H1 (cell line): ENCODE results near the gene TP63. TPM values are rescaled to one million over a fixed set of nuclear protein-coding genes. Genes with fewer than 3 reads are reported as not detected.

Experiments
- CTCF ChIA-PET: fragments of 300-600 bp; sonication (Branson Sonifier 250); formaldehyde crosslinking; loops from one replicate; lab custom pipeline; 2021; ENCODE audit not compliant: partially characterized antibody; lab: Charles Lee
- POLR2A ChIA-PET: fragments of 300-600 bp; sonication (Branson Sonifier 250); formaldehyde crosslinking; loops from one replicate; lab custom pipeline; 2021; ENCODE audit warnings: inconsistent platforms; ENCODE audit not compliant: partially characterized antibody; lab: Charles Lee
- DNase-seq, 2 experiments: peaks; one replicate each; pipeline versions ENCODE4 v3.0.0 to v3.0.0-alpha.2; 2010 to 2022; ENCODE audit warnings: low spot score in 2 of 2, low read depth in 1 of 2, mixed read lengths in 1 of 2
- FAIRE-seq: peaks from 2 replicates; lab custom pipeline; 2011; peaks lifted over from hg19 to GRCh38; lab: Jason Lieb, UNC
- H2AFZ ChIP-seq: 2 replicates; pipeline ENCODE4 v1.8.1; 2012; ENCODE audit warnings: low read length, inconsistent platforms
- H2AK5ac ChIP-seq: 2 replicates; pipeline ENCODE4 v1.6.1; 2013; ENCODE audit warnings: low read depth, low read length
- H2BK120ac ChIP-seq: replicated peaks from 2 replicates; pipeline ENCODE3; 2013; ENCODE audit warnings: low read depth, low read length, inconsistent platforms
- H2BK12ac ChIP-seq: 2 replicates; pipeline ENCODE4 v1.6.1; 2013; ENCODE audit warnings: low read depth, low read length
- H2BK15ac ChIP-seq: 2 replicates; pipeline ENCODE4 v1.6.1; 2013; ENCODE audit warnings: low read length
- H2BK20ac ChIP-seq: 2 replicates; pipeline ENCODE4 v1.6.1; 2013; ENCODE audit warnings: low read length
- H2BK5ac ChIP-seq: 2 replicates; pipeline ENCODE4 v1.6.1; 2013; ENCODE audit warnings: low read depth, low read length
- H3K14ac ChIP-seq: 2 replicates; pipeline ENCODE4 v1.6.1; 2013; ENCODE audit warnings: inconsistent platforms; ENCODE audit not compliant: insufficient read length
- H3K18ac ChIP-seq: 2 replicates; pipeline ENCODE4 v1.6.1; 2013; ENCODE audit warnings: low read length; ENCODE audit errors: extremely low read depth
- H3K23ac ChIP-seq: 2 replicates; pipeline ENCODE4 v1.6.1; 2013; ENCODE audit warnings: inconsistent platforms; ENCODE audit not compliant: insufficient read length
- H3K23me2 ChIP-seq: 2 replicates; pipeline ENCODE4 v1.6.1; 2013; ENCODE audit warnings: low read depth, low read length
- H3K27ac ChIP-seq: 2 replicates; pipeline ENCODE4 v1.6.1; 2011; ENCODE audit warnings: low read depth, low read length, inconsistent platforms
- H3K27me3 ChIP-seq, 4 experiments: replicated peaks in 1 of 4; 1 replicate in 1 of 4; 2 replicates in 3 of 4; pipeline versions ENCODE4 v1.6.1 to v1.8.1; 2011 to 2013; ENCODE audit warnings: low read length in 3 of 4, mild to moderate bottlenecking in 3 of 4, inconsistent platforms in 2 of 4, mixed read lengths in 2 of 4, moderate library complexity in 1 of 4; ENCODE audit not compliant: control insufficient read depth in 3 of 4, insufficient read depth in 3 of 4; ENCODE audit errors: extremely low read depth in 1 of 4
- H3K36me3 ChIP-seq, 4 experiments: 2 replicates each; pipeline versions ENCODE4 v1.6.1 to v1.8.1; 2011 to 2013; ENCODE audit warnings: mild to moderate bottlenecking in 4 of 4, low read length in 3 of 4, moderate library complexity in 2 of 4, control low read depth in 1 of 4, inconsistent platforms in 1 of 4; ENCODE audit not compliant: insufficient read depth in 4 of 4, control insufficient read depth in 2 of 4
- H3K4ac ChIP-seq: replicated peaks from 2 replicates; pipeline ENCODE3; 2013; ENCODE audit warnings: low read length, low read depth, mixed read lengths, inconsistent platforms; ENCODE audit not compliant: insufficient read length
- H3K4me1 ChIP-seq, 4 experiments: replicated peaks in 1 of 4; 1 replicate in 1 of 4; 2 replicates in 3 of 4; pipeline versions ENCODE4 v1.6.1 to v1.8.1; 2011 to 2013; ENCODE audit warnings: low read length in 3 of 4, inconsistent platforms in 2 of 4, mixed read lengths in 1 of 4; ENCODE audit not compliant: insufficient read depth in 4 of 4, control insufficient read depth in 3 of 4
- H3K4me2 ChIP-seq, 2 experiments: 2 replicates each; pipeline versions ENCODE4 v1.6.1 to v1.8.1; 2011 to 2013; ENCODE audit warnings: low read depth in 2 of 2, low read length in 2 of 2, control low read depth in 1 of 2, inconsistent platforms in 1 of 2, mild to moderate bottlenecking in 1 of 2; ENCODE audit not compliant: insufficient read depth in 1 of 2
- H3K4me3 ChIP-seq, 4 experiments: fragments of 200-600, 300-600 bp in 1 of 4; sonication (generic), shearing (Covaris generic), sonication (Bioruptor Twin) in 1 of 4; 2 replicates each; pipeline versions ENCODE4 v1.5.1 to v1.8.1; 2011 to 2016; ENCODE audit warnings: low read length in 4 of 4, low read depth in 3 of 4, control low read depth in 2 of 4, inconsistent platforms in 2 of 4, mild to moderate bottlenecking in 2 of 4, mixed read lengths in 1 of 4, moderate library complexity in 1 of 4; ENCODE audit not compliant: insufficient read depth in 2 of 4; ENCODE audit errors: extremely low read depth in 1 of 4
- H3K56ac ChIP-seq: replicated peaks from 2 replicates; pipeline ENCODE3; 2013; ENCODE audit warnings: low read depth, mild to moderate bottlenecking, mixed read lengths, low read length, inconsistent platforms; ENCODE audit not compliant: insufficient read length
- H3K79me1 ChIP-seq: 2 replicates; pipeline ENCODE4 v1.6.1; 2013; ENCODE audit warnings: low read depth, low read length, control low read depth
- H3K79me2 ChIP-seq, 2 experiments: 2 replicates each; pipeline versions ENCODE4 v1.6.1 to v1.8.1; 2012 to 2013; ENCODE audit warnings: low read length in 2 of 2, mild to moderate bottlenecking in 2 of 2, inconsistent platforms in 1 of 2; ENCODE audit not compliant: insufficient read depth in 2 of 2, control insufficient read depth in 1 of 2
- H3K9ac ChIP-seq, 4 experiments: replicated peaks in 1 of 4; 1 replicate in 1 of 4; 2 replicates in 3 of 4; pipeline versions ENCODE4 v1.6.1 to v1.8.1; 2011 to 2013; ENCODE audit warnings: low read depth in 3 of 4, low read length in 3 of 4, control low read depth in 2 of 4, mild to moderate bottlenecking in 2 of 4, moderate library complexity in 2 of 4, inconsistent platforms in 1 of 4; ENCODE audit errors: extremely low read depth in 1 of 4
- H3K9me3 ChIP-seq, 2 experiments: 2 replicates each; pipeline versions ENCODE4 v1.6.1 to v1.8.1; 2012 to 2013; ENCODE audit warnings: mild to moderate bottlenecking in 2 of 2, moderate library complexity in 2 of 2, control low read depth in 1 of 2, inconsistent platforms in 1 of 2, low read depth in 1 of 2, low read length in 1 of 2, mixed read lengths in 1 of 2; ENCODE audit not compliant: insufficient read depth in 2 of 2
- H4K20me1 ChIP-seq, 2 experiments: replicated peaks in 1 of 2; 2 replicates each; pipeline versions ENCODE3 to v1.8.1; 2011 to 2013; ENCODE audit warnings: inconsistent platforms in 2 of 2, low read length in 2 of 2, mild to moderate bottlenecking in 1 of 2; ENCODE audit not compliant: insufficient read depth in 2 of 2, control insufficient read depth in 1 of 2
- H4K5ac ChIP-seq: 2 replicates; pipeline ENCODE4 v1.6.1; 2013; ENCODE audit warnings: low read length, low read depth, mixed read lengths, inconsistent platforms; ENCODE audit not compliant: insufficient read length
- H4K8ac ChIP-seq: 2 replicates; pipeline ENCODE4 v1.8.0; 2013; ENCODE audit warnings: mild to moderate bottlenecking, moderate library complexity, low read length, inconsistent platforms; ENCODE audit not compliant: insufficient read depth; ENCODE audit errors: extremely low read depth
- H4K91ac ChIP-seq: replicated peaks from 2 replicates; pipeline ENCODE3; 2013; ENCODE audit warnings: low read length, mixed read lengths, inconsistent platforms; ENCODE audit not compliant: insufficient read length
- ASH2L ChIP-seq: fragments of 200-600, 300-600 bp; sonication (generic); IDR thresholded peaks from one replicate; pipeline ENCODE4 v1.7.1; 2017; ENCODE audit warnings: low read length
- CREB1 ChIP-seq: IDR thresholded peaks from 2 replicates; pipeline ENCODE4 v1.6.1; 2012; ENCODE audit warnings: inconsistent platforms
- EZH2 ChIP-seq: fragments of 200-600 bp; sonication (generic); IDR thresholded peaks from 2 replicates; pipeline ENCODE4 v1.7.1; 2012; ENCODE audit warnings: low read depth, mild to moderate bottlenecking, moderate library complexity, low read length, inconsistent platforms; ENCODE audit not compliant: severe bottlenecking
- HDAC6 ChIP-seq: IDR thresholded peaks from one replicate; pipeline ENCODE4 v1.7.1; 2012; ENCODE audit warnings: low read depth, mild to moderate bottlenecking, inconsistent platforms, low read length, moderate library complexity
- KDM1A ChIP-seq: fragments of 200-600, 300-600 bp; sonication (generic); IDR thresholded peaks from 2 replicates; pipeline ENCODE4 v1.7.1; 2016; ENCODE audit warnings: mild to moderate bottlenecking, low read length, borderline replicate concordance
- KDM4A ChIP-seq: IDR thresholded peaks from one replicate; pipeline ENCODE4 v1.7.1; 2012; ENCODE audit warnings: low read depth, mild to moderate bottlenecking, moderate library complexity, low read length, inconsistent platforms; ENCODE audit not compliant: severe bottlenecking
- KDM5A ChIP-seq: fragments of 200-600 bp; IDR thresholded peaks from 2 replicates; pipeline ENCODE4 v1.7.1; 2012; ENCODE audit warnings: mild to moderate bottlenecking, low read length, inconsistent platforms, mixed read lengths
- MAFK ChIP-seq: IDR thresholded peaks from 2 replicates; pipeline ENCODE4 v1.6.1; 2012; ENCODE audit warnings: low read depth, mild to moderate bottlenecking, improper control_type of control experiment, low read length
- SAP30 ChIP-seq: fragments of 300-600 bp; sonication (generic); IDR thresholded peaks from 2 replicates; pipeline ENCODE4 v1.7.1; 2012; ENCODE audit warnings: low read length, moderate library complexity, mild to moderate bottlenecking, inconsistent platforms; ENCODE audit not compliant: insufficient read depth, insufficient replicate concordance
- SIN3A ChIP-seq, 2 experiments: IDR thresholded peaks in 1 of 2; conservative IDR thresholded peaks in 1 of 2; 2 replicates each; pipeline ENCODE4 v1.6.1; 2011 to 2012; ENCODE audit warnings: low read length in 2 of 2, improper control_type of control experiment in 1 of 2, low read depth in 1 of 2, mild to moderate bottlenecking in 1 of 2
- SIX5 ChIP-seq: IDR thresholded peaks from 2 replicates; pipeline ENCODE4 v1.6.1; 2011; ENCODE audit warnings: mild to moderate bottlenecking, low read depth, low read length
- SP2 ChIP-seq: IDR thresholded peaks from 2 replicates; pipeline ENCODE4 v1.6.1; 2012; ENCODE audit warnings: mild to moderate bottlenecking, low read length, inconsistent platforms
- SRF ChIP-seq: IDR thresholded peaks from 2 replicates; pipeline ENCODE4 v1.6.1; 2011; ENCODE audit warnings: mild to moderate bottlenecking, low read depth, low read length, moderate library complexity
- SUZ12 ChIP-seq: fragments of 200-600 bp; sonication (generic); IDR thresholded peaks from 2 replicates; pipeline ENCODE4 v1.6.1; 2012; ENCODE audit warnings: mild to moderate bottlenecking, inconsistent platforms, low read length, moderate library complexity, mixed read lengths
- WGBS, 2 experiments: shearing (Covaris generic) in 1 of 2; methylation state at CpG; one replicate each; pipeline versions ENCODE4 v1.1.6 to v1.1.7; 2013 to 2015; ENCODE audit warnings: low lambda C conversion rate in 2 of 2, mixed read lengths in 2 of 2, inconsistent platforms in 1 of 2, low coverage in 1 of 2, missing lambda C conversion rate in 1 of 2; ENCODE audit not compliant: insufficient replicate concordance in 2 of 2, insufficient coverage in 1 of 2, insufficient read length in 1 of 2; ENCODE audit errors: extremely low coverage in 1 of 2, missing lambda C conversion rate in 1 of 2; 5-methylcytosine and 5-hydroxymethylcytosine counted together
- polyA plus RNA-seq, 7 experiments: library from polyadenylated mRNA; depleted of rRNA in 3 of 7; stranded (reverse) in 5 of 7; unstranded in 2 of 7; fragments of >200 nt in 5 of 7; fragments of 200-250 nt in 2 of 7; gene quantifications; 1 replicate in 5 of 7; 2 replicates in 1 of 7; 4 replicates in 1 of 7; pipeline versions ENCODE4 v1.2.1 to v1.2.3, GENCODE V29; 2011 to 2013; ENCODE audit warnings: missing spikeins in 2 of 7, mixed read lengths in 2 of 7
- total RNA-seq: library from RNA; stranded (reverse); fragmentation: NEBNext Ultra II Directional; extraction: Animal tissue kit (Norgen Biotek cat#: 25700); gene quantifications from 2 replicates; pipeline ENCODE4 v1.2.1, GENCODE V29; 2021
- TF ChIP-seq, protein P1 (sequence below): IDR thresholded peaks from 2 replicates; pipeline ENCODE4 v1.6.1; 2011; ENCODE audit warnings: low read depth, mild to moderate bottlenecking, low read length; ENCODE audit not compliant: insufficient read depth

TP63 gene
- total and polyA plus RNA-seq, 2 of the 8 experiments (the other 6 are each of a cell fraction or from before 2014, with no cell fraction given) = not detected

DNA sequence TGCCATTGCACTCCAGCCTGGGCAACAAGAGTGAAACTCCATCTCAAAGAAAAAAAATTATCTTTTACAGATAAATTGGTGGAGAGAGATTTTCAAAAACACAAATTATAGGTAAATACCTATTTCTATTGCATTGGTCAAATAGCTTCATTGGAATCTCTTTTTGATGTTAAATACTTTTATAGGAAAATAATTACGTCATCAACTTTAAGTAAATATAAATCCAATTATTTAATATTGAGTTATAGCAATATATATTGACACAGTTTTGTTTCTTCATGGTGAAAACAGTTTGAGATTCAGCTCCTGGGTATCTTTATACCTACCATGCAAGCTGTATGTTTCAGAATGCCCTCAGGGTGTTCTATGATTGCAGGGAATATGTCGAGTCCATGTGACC, 172.1 kb downstream of the TP63 start:
- H3K4ac ChIP-seq = no peak overlapping the region
- no peak overlapping the region for H4K5ac ChIP-seq
- H3K27ac ChIP-seq = no peak overlapping the region
- no peak overlapping the region for H2BK120ac ChIP-seq
- no peak for DNase-seq
- H3K27me3 ChIP-seq = peaks cover 0 to 14% (median 5%) of the 10 kb centered on the region in 4 experiments; a peak in 5 of 7 replicates
- no peaks in the 10 kb centered on the region for H3K23me2 ChIP-seq
- no peak overlapping the region for H4K91ac ChIP-seq
- no peak overlapping the region for H2BK12ac ChIP-seq
- no peak overlapping the region for H3K56ac ChIP-seq
- no peak overlapping the region for H3K4me2 ChIP-seq
- H2BK20ac ChIP-seq = no peak overlapping the region
- H3K36me3 ChIP-seq = no peaks in the 10 kb centered on the region
- no peak overlapping the region for H3K14ac ChIP-seq
- no peak overlapping the region for H4K8ac ChIP-seq
- ChIA-PET CTCF (no interaction called here), POLR2A (no interaction called here)
- 91% methylated on average over 2 of the region's 2 CpGs; no CpG with 5 or more reads in 1 of the 2 experiments for WGBS, 2 experiments
- H3K23ac ChIP-seq = no peak overlapping the region
- no peak overlapping the region for H3K18ac ChIP-seq
- H4K20me1 ChIP-seq = no peaks in the 10 kb centered on the region
- H3K79me1 ChIP-seq = no peaks in the 10 kb centered on the region
- no peak overlapping the region for H2AFZ ChIP-seq
- no peak overlapping the region for H3K4me3 ChIP-seq
- H3K9me3 ChIP-seq = no peaks in the 10 kb centered on the region
- H3K79me2 ChIP-seq = no peaks in the 10 kb centered on the region
- H2BK15ac ChIP-seq = no peak overlapping the region
- no peak overlapping the region for H2AK5ac ChIP-seq
- no peak overlapping the region for H3K9ac ChIP-seq
- FAIRE-seq = no peak
- peaks cover 5 to 16% (median 10%) of the 10 kb centered on the region in 4 experiments; a peak in 6 of 7 replicates for H3K4me1 ChIP-seq
- no peak overlapping the region for H2BK5ac ChIP-seq
- TF ChIP-seq ASH2L = no peak
- TF ChIP-seq SIN3A (conservative IDR thresholded peaks at IDR 0.05 in 1 of 2, IDR thresholded peaks at IDR 0.05 in 1 of 2; ENCODE audit: low read depth in 1 of 2, low read length in 2 of 2) = no peak
- no peak for TF ChIP-seq SRF
- TF ChIP-seq SIX5 = no peak
- TF ChIP-seq CREB1 = no peak
- TF ChIP-seq SUZ12 = no peak
- TF ChIP-seq KDM5A = no peak
- no peak for TF ChIP-seq SAP30
- no peak for TF ChIP-seq MAFK
- TF ChIP-seq KDM4A = no peak
- no peak for TF ChIP-seq KDM1A
- TF ChIP-seq, protein P1, sequence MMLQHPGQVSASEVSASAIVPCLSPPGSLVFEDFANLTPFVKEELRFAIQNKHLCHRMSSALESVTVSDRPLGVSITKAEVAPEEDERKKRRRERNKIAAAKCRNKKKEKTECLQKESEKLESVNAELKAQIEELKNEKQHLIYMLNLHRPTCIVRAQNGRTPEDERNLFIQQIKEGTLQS = no peak
- TF ChIP-seq HDAC6 = no peak
- TF ChIP-seq EZH2 = no peak
- TF ChIP-seq SP2 = no peak
